Measurements from ENCODE around the gene STX12.

The STX12 gene

GRCh38 chr1:27862004-27862403, 89.0 kb downstream of the STX12 start:
- H3K4me3 ChIP-seq (ENCODE audit: low read length): no peak overlapping the region
- TF ChIP-seq CTCF (IDR thresholded peaks at IDR 0.05; ENCODE audit: insufficient read depth, low read depth, low read length, missing control alignments): no peak
- no peak for DNase-seq (ENCODE audit: low read depth)

- TF ChIP-seq CTCF (IDR thresholded peaks at IDR 0.05; ENCODE audit: insufficient read depth, low read depth, low read length, missing control alignments): no peak
- H3K4me3 ChIP-seq (ENCODE audit: low read length): no peak overlapping the region
- DNase-seq (ENCODE audit: low read depth): peak; percentile 98
Observed at GRCh38 chr1:27862671-27863537, 89.9 kb downstream of the STX12 start.

GRCh38 chr1:27863538-27863915, 90.5 kb downstream of the STX12 start:
- TF ChIP-seq CTCF (IDR thresholded peaks at IDR 0.05; ENCODE audit: insufficient read depth, low read depth, low read length, missing control alignments): no peak
- DNase-seq (ENCODE audit: low read depth): no peak
- no peak overlapping the region for H3K4me3 ChIP-seq (ENCODE audit: low read length)

GRCh38 chr1:27864264-27864895, 91.4 kb downstream of the STX12 start:
- TF ChIP-seq CTCF (IDR thresholded peaks at IDR 0.05; ENCODE audit: insufficient read depth, low read depth, low read length, missing control alignments): no peak

GRCh38 chr1:27865821-27866220, 92.8 kb downstream of the STX12 start:
- no peak for TF ChIP-seq CTCF (IDR thresholded peaks at IDR 0.05; ENCODE audit: insufficient read depth, low read depth, low read length, missing control alignments)
- no peak overlapping the region for H3K4me3 ChIP-seq (ENCODE audit: low read length)
- no peak for DNase-seq (ENCODE audit: low read depth)

More at GRCh38 chr1:27864264-27864895, 91.4 kb downstream of the STX12 start:
- DNase-seq (ENCODE audit: low read depth): peak; percentile 82
- H3K4me3 ChIP-seq (ENCODE audit: low read length): no peak overlapping the region

GRCh38 chr1:27868556-27868931, 95.5 kb downstream of the STX12 start:
- no peak overlapping the region for H3K4me3 ChIP-seq (ENCODE audit: low read length)

More at GRCh38 chr1:27868556-27868931, 95.5 kb downstream of the STX12 start:
- TF ChIP-seq CTCF (IDR thresholded peaks at IDR 0.05; ENCODE audit: insufficient read depth, low read depth, low read length, missing control alignments): no peak
- peak; percentile 61 for DNase-seq (ENCODE audit: low read depth)
